NCI-H460 (cell line): ENCODE data around the gene SETMAR. TPM values are rescaled to one million over a fixed set of nuclear protein-coding genes. Genes with fewer than 3 reads are reported as not detected.
A peak's percentile ranks its signal among the peaks of the same experiment; 100 is the strongest.
"Not testable (repeated sequence)": the region's sequence is repeated elsewhere in the genome, so short reads cannot be mapped to it uniquely, and the experiment has no call there.

Experiments used
- DNase-seq: peaks from one replicate; pipeline ENCODE4 v3.0.0-alpha.2; 2016; ENCODE audit warnings: low read depth; ENCODE audit errors: extremely low read depth
- polyA plus RNA-seq: library from polyadenylated mRNA; depleted of rRNA; stranded (reverse); fragments of >200 nt; gene quantifications from 2 replicates; pipeline ENCODE4 v1.2.3, GENCODE V29; 2014; cell fraction: nucleus; rRNA removed
- total RNA-seq: library from RNA; depleted of rRNA; stranded (reverse); fragments of >200 nt; shearing (Covaris generic); gene quantifications from 2 replicates; pipeline ENCODE4 v1.2.3, GENCODE V29; 2014; rRNA removed

The SETMAR gene
- total RNA-seq = 6.3 and 6.7 TPM in 2 replicates
- 10.2 and 11.9 TPM in 2 replicates for polyA plus RNA-seq

- DNase-seq = peak; percentile 70
Observed at GRCh38 chr3:4303187-4304123, at the start of gene SETMAR. TSS of gene SETMAR (plus strand) at chr3:4303369. CDS start at chr3:4303371, 2 bp downstream.

GRCh38 chr3:4261406-4261805 is 41.8 kb upstream of the SETMAR start:
- DNase-seq = no peak

DNA sequence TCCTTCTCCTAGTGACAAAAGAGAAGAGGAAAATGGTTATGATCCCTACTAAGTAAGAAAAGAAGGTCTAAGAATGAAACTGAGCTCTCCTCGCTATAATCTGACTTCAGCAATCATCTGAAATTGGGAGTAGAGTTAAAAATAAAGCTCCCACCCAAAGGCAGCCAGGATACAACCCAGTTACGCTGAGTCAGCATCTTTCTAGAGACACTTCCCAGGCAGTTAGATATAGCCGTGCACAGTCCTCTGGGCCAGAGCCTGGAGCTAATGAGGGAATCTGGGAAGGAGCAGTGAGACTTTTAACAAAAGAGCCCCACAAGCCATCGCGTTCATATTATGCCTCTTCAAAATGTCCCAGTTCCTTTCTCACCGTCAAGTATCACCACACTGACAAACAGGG is 39.1 kb upstream of the SETMAR start:
- no peak for DNase-seq

GRCh38 chr3:4270720-4271119 is 32.4 kb upstream of the SETMAR start:
- DNase-seq = no peak

- DNase-seq = peak; percentile 16
Observed at GRCh38 chr3:4271834-4272233, 31.3 kb upstream of the SETMAR start.

DNA sequence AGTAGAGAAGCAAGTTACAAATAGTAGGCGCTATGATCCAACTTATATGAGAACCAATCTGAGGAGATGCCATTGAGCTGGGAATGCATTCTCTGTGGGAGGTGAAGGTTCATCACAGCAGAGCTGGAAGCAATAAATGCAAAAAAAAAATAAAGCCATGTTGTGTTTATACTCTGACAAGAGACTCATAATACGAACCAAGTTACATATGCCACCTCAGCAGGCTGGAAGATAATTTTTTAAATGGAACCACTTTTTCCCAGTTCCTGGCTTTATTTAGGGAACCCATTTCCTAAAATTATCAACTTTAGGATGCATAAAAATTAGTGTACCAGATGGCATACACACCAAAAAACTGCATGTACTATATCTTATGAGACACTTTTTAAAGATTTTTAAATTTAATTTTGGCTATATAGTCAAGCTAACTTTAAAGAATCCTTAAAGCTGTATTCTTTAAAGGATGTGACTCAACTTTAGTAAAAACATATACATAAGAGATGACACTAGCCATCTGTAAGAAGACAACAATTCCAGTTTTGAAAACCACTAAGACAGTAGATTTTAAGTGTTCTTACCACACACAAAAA is 23.6 kb upstream of the SETMAR start:
- DNase-seq = no peak

- DNase-seq = no peak
Observed at GRCh38 chr3:4281991-4282390, 21.2 kb upstream of the SETMAR start.

DNA sequence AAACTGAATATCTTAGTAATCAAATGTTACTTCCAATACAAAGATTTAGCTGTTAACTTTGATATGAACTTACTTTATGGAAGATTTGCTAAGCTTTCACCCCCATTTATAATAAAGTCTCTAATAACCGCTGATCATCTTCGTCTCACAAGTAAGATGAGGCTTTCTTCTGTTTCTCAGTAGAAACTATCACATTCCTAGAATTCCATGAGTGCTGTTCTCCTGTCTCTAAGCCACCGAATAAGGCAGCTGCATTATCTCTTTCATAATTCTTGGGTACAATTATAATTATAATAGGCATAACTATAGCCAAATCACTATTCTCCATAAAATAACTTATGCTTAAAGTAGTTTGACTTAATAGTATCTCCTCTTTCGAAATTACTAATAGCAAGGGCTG is 18.3 kb upstream of the SETMAR start:
- no peak for DNase-seq

DNA sequence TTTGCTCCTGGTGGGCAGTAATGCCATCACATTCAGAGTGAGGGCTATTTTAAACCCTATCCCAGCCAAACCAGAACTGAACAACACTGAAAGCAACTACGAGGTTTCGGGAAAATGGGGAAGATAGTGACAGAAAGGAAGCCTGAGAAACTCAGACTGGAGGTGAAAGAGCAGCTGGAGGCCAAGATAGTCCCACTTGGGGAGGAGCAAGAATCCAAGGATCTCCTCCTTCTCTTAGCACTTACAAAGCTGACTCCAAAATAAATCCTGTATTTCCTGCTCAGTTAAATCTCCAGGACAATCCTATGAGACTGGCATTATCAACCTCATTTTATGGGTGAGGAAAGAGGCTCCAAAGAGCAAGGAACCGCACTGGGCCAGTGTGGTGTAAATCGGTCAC is 14.1 kb upstream of the SETMAR start:
- DNase-seq = no peak

GRCh38 chr3:4290272-4290893 is 12.8 kb upstream of the SETMAR start:
- peak; percentile 36 for DNase-seq

- no peak for DNase-seq
Observed at GRCh38 chr3:4292301-4292700, 10.9 kb upstream of the SETMAR start.

- DNase-seq = no peak
Observed at GRCh38 chr3:4294616-4295327, 8.4 kb upstream of the SETMAR start.

GRCh38 chr3:4296454-4296853 is 6.7 kb upstream of the SETMAR start:
- not testable (repeated sequence) for DNase-seq

DNA sequence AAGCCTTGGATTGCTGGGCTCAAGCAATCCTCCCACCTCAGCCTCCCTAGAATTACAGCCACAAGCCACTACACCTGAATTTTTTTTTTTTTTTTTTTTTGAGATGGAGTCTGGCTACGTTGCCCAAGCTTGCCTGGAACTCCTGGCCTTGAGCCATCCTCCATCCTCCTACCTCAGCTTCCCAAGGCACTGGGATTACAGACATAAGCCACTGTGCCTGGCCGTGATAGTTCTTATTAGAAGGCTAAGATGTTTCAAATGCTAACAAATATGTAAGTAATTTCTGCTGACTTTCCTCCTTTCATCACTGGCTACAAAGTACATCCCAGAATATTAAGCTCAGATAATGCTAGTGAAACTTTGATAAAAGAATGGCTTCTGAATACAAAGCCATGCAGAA is 5.7 kb upstream of the SETMAR start:
- no peak for DNase-seq

DNA sequence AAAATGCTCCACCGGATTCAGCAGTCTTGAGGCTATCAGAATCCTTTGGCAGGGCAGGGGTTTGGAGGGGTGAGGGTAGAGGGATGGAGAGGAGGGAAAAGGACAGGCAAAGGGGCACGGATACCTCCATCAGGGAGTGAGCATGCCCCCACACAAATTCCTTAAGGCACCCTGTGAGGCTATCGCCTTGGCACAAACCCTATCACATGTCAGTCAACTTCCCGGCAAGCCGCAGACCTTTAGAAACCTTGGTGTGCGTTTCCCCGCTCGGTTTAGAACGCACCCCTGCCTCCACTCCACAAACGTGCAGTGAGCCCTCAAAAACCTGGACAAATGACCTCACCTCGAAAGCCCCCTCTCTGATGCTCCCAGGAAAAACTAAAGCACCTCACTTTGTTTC is 422 bp upstream of the SETMAR start:
- no peak for DNase-seq

DNA sequence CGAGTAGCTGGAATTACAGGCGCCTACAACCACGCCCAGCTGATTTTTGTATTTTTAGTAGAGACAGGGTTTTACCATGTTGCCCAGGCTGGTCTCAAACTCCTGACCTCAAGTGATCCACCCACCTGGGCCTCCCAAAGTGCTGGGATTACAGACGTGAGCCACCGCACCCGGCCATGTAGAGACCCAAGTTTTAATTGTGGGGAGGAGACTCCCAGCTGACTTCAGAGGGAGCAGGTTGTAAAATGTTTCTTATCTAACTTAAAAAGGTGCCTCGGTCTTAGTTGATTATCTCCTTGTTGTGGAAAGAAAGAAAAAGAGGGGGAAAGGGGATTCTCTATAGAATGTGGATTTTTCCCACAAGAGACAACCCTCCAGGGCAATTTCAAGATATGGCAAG is 2.0 kb downstream of the SETMAR start:
- DNase-seq = not testable (repeated sequence)

- DNase-seq = no peak
Observed at GRCh38 chr3:4306091-4306490, 2.9 kb downstream of the SETMAR start.

- DNase-seq = no peak
Observed at GRCh38 chr3:4306860-4307259, 3.7 kb downstream of the SETMAR start.

DNA sequence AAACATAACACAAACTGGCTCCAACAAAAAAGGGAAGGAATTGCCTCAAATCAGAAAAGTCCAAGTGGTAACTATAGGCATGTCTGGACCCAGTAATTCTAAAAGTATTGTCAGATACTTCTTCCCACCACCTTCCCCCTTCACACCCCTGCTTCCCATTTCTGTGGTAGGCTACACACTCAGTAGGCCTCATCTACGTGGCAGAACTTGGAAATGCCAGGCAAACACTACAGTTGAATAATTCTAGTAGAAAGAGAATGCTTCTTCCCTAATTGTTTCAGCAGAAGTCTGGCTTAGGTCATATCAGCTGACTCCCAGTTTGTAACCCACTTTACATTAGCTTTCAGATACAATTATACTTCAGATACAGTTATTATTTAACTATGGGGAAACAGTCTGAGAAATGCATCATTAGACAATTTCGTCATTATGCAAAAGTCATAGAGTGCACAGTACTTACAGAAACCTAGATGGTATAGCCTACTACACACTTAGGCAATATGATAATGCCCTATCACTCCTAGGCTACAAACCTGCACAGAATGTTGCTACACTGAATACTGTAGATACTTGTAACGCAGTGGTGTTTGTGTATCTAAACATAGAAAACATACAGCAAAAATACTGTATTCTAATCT is 6.4 kb downstream of the SETMAR start:
- no peak for DNase-seq

DNA sequence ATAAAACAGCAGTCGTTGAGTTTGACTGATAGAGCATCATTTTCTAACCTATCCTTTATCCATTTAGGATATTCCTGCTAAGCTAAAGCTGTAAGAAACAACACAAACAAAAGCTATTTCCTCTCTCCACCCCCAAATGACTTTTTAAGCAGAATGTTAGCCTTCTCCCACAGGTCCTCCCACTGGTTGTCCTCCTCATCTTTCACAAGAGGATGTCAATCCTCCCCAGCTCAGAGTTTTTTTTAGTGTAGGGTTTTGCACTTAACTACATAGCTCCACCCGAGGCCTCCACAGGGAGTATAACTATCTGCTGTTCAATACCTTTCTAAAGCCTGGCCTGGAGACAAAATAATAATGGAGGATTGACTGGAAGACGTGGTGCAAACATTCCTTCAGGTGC is 7.8 kb downstream of the SETMAR start:
- DNase-seq = no peak
